HepG2 (cell line): ENCODE data around the gene H3-3A. TPM values are rescaled to one million over a fixed set of nuclear protein-coding genes. Genes with fewer than 3 reads are reported as not detected.

ENCODE experiments used
- ATRX ChIP-seq: sonication (generic); formaldehyde crosslinking; IDR thresholded peaks from 2 replicates; pipeline ENCODE4 v1.4.0; 2020; ENCODE audit warnings: missing genetic modification reagents, borderline replicate concordance
- CEBPG ChIP-seq: IDR thresholded peaks from 2 replicates; pipeline ENCODE4 v1.6.1; 2016
- E2F2 ChIP-seq: sonication (generic); formaldehyde crosslinking; IDR thresholded peaks from 2 replicates; pipeline ENCODE4 v1.4.0; 2020; ENCODE audit warnings: missing genetic modification reagents, borderline replicate concordance
- MAFG ChIP-seq: sonication (generic); formaldehyde crosslinking; IDR thresholded peaks from 2 replicates; pipeline ENCODE4 v1.5.1; 2020; ENCODE audit warnings: mild to moderate bottlenecking, missing genetic modification reagents
- MAFK ChIP-seq, 2 experiments: IDR thresholded peaks in 1 of 2; conservative IDR thresholded peaks in 1 of 2; 2 replicates each; pipeline ENCODE4 v1.6.1; 2011; ENCODE audit warnings: improper control_type of control experiment in 2 of 2, low read length in 2 of 2
- NCOA1 ChIP-seq: sonication (generic); formaldehyde crosslinking; IDR thresholded peaks from 2 replicates; pipeline ENCODE4 v1.9.0; 2021; ENCODE audit warnings: missing genetic modification reagents
- NCOA5 ChIP-seq: sonication (generic); formaldehyde crosslinking; IDR thresholded peaks from 2 replicates; pipeline ENCODE4 v1.4.0; 2020; ENCODE audit warnings: missing genetic modification reagents
- NKX3-1 ChIP-seq: sonication (generic); formaldehyde crosslinking; IDR thresholded peaks from 2 replicates; pipeline ENCODE4 v1.5.0; 2020; ENCODE audit warnings: missing genetic modification reagents
- PAX8 ChIP-seq: sonication (generic); formaldehyde crosslinking; IDR thresholded peaks from 2 replicates; pipeline ENCODE4 v1.8.0; 2022; ENCODE audit warnings: mild to moderate bottlenecking, missing genetic modification reagents, borderline replicate concordance
- RFXAP ChIP-seq: sonication (generic); formaldehyde crosslinking; IDR thresholded peaks from 2 replicates; pipeline ENCODE4 v1.4.0; 2020; ENCODE audit warnings: missing genetic modification reagents, borderline replicate concordance
- ZBTB20 ChIP-seq: sonication (generic); formaldehyde crosslinking; IDR thresholded peaks from 2 replicates; pipeline ENCODE4 v1.8.1; 2023; ENCODE audit warnings: missing genetic modification reagents, low read depth, mild to moderate bottlenecking, borderline replicate concordance
- ZBTB33 ChIP-seq: sonication (generic); formaldehyde crosslinking; IDR thresholded peaks from 2 replicates; pipeline ENCODE4 v1.4.0; 2020; ENCODE audit warnings: missing genetic modification reagents
- ZFP1 ChIP-seq: IDR thresholded peaks from 2 replicates; pipeline ENCODE4 v1.6.1; 2016
- ZNF142 ChIP-seq: sonication (generic); formaldehyde crosslinking; IDR thresholded peaks from 2 replicates; pipeline ENCODE4 v1.4.0; 2020; ENCODE audit warnings: missing genetic modification reagents
- ZNF432 ChIP-seq: sonication (generic); formaldehyde crosslinking; IDR thresholded peaks from 2 replicates; pipeline ENCODE4 v1.5.0; 2020; ENCODE audit warnings: missing genetic modification reagents, mild to moderate bottlenecking, borderline replicate concordance
- ZNF557 ChIP-seq: sonication (generic); formaldehyde crosslinking; IDR thresholded peaks from 2 replicates; pipeline ENCODE4 v1.4.0; 2020; ENCODE audit warnings: missing genetic modification reagents
- ZSCAN29 ChIP-seq: sonication (generic); formaldehyde crosslinking; conservative IDR thresholded peaks from 2 replicates; pipeline ENCODE4 v1.4.0; 2020; ENCODE audit warnings: mild to moderate bottlenecking, missing genetic modification reagents
- ZXDC ChIP-seq: sonication (generic); formaldehyde crosslinking; IDR thresholded peaks from 2 replicates; pipeline ENCODE4 v1.5.0; 2020; ENCODE audit warnings: mild to moderate bottlenecking, missing genetic modification reagents
- polyA plus RNA-seq, 8 experiments: library from polyadenylated mRNA; depleted of rRNA in 3 of 8; stranded (reverse) in 7 of 8; unstranded in 1 of 8; fragments of >200 nt; fragmentation: Illumina TruSeq in 4 of 8; extraction: Trizol in 4 of 8; gene quantifications; 2 replicates each; pipeline versions ENCODE4 v1.2.1 to v1.2.3, GENCODE V29; 2011 to 2016; ENCODE audit warnings: low read depth in 4 of 8, missing spikeins in 1 of 8, mixed read lengths in 1 of 8; ENCODE audit not compliant: insufficient read depth in 1 of 8
- total RNA-seq, 5 experiments: library from RNA; depleted of rRNA; stranded (reverse); fragments of >200 nt; fragmentation: Illumina TruSeq; extraction: Trizol; gene quantifications; 2 replicates each; pipeline ENCODE4 v1.2.3, GENCODE V29; 2016; ENCODE audit warnings: low read depth in 1 of 5

H3-3A gene
- total and polyA plus RNA-seq, 2 of the 13 experiments (the other 11 are each of a cell fraction or from before 2014, with no cell fraction given), result 221 to 320 TPM

- TF ChIP-seq E2F2 (CRISPR knock-in tag), result no peak
- no peak for TF ChIP-seq CEBPG (CRISPR knock-in tag)
- TF ChIP-seq ZNF432, result no peak
- TF ChIP-seq ZSCAN29 (CRISPR knock-in tag), result no peak; the same call in 1 of the 2 replicates
- TF ChIP-seq ZNF557 (CRISPR knock-in tag), result 0 out of 2 replicates have a peak, but pooled peaks have one; percentile 29
- peak; percentile 47; the same call in 1 of the 2 replicates for TF ChIP-seq ZNF142
- TF ChIP-seq NKX3-1, result 0 out of 2 replicates have a peak, but pooled peaks have one; percentile 21
- TF ChIP-seq ATRX (CRISPR knock-in tag), result no peak
- peak; percentile 6; the same call in 1 of the 2 replicates for TF ChIP-seq ZBTB33 (CRISPR knock-in tag)
- TF ChIP-seq NCOA5, result no peak
- TF ChIP-seq ZBTB20 (CRISPR knock-in tag), result no peak
- no peak for TF ChIP-seq MAFK (conservative IDR thresholded peaks at IDR 0.05 in 1 of 2, IDR thresholded peaks at IDR 0.05 in 1 of 2; ENCODE audit: low read length in 2 of 2)
- no peak for TF ChIP-seq ZFP1 (CRISPR knock-in tag)
- peak; percentile 60; the same call in 1 of the 2 replicates for TF ChIP-seq PAX8
- no peak for TF ChIP-seq MAFG
- no peak for TF ChIP-seq NCOA1 (CRISPR knock-in tag)
- no peak; the same call in 1 of the 2 replicates for TF ChIP-seq RFXAP (CRISPR knock-in tag)
- TF ChIP-seq ZXDC (CRISPR knock-in tag), result peak; percentile 23; the same call in 1 of the 2 replicates
Observed at GRCh38 chr1:226083302-226084101, 21.0 kb downstream of the H3-3A start (continued).
